Vagina (tissue), 2 donors: ENCODE results near the gene EPDR1. TPM values are rescaled to one million over a fixed set of nuclear protein-coding genes. Genes with fewer than 3 reads are reported as not detected.

Experiments
- DNase-seq, 2 donors: peaks; one replicate each; pipeline ENCODE4 v3.0.0-alpha.2; 2017; ENCODE audit errors: extremely low spot score in 2 of 2
- H3K27ac ChIP-seq: fragments of 200-600 bp; sonication (generic); one replicate; pipeline ENCODE4 v1.5.1; 2019
- H3K27me3 ChIP-seq: fragments of 200-600 bp; sonication (generic); one replicate; pipeline ENCODE4 v1.5.1; 2019
- H3K36me3 ChIP-seq, 2 donors: fragments of 200-600 bp; sonication (generic); one replicate each; pipeline ENCODE4 v1.5.1; 2017 to 2019
- H3K4me1 ChIP-seq: fragments of 200-600 bp; sonication (generic); one replicate; pipeline ENCODE4 v1.5.1; 2019
- H3K4me3 ChIP-seq, 2 donors: fragments of 200-600 bp; sonication (generic); 1 replicate in 1 of 2; 2 replicates in 1 of 2; pipeline ENCODE4 v1.5.1; 2016 to 2019
- H3K9me3 ChIP-seq: fragments of 200-600 bp; sonication (generic); one replicate; pipeline ENCODE4 v1.5.1; 2019
- POLR2A ChIP-seq, 2 donors: fragments of 450-650 bp; IDR thresholded peaks; one replicate each; pipeline ENCODE4 v1.6.1; 2017; ENCODE audit warnings: antibody characterized with exemption in 2 of 2, mild to moderate bottlenecking in 2 of 2, moderate library complexity in 2 of 2
- POLR2AphosphoS5 ChIP-seq, 2 donors: sonication (generic); formaldehyde crosslinking; IDR thresholded peaks; one replicate each; pipeline ENCODE4 v1.9.0; 2017; ENCODE audit warnings: antibody characterized with exemption in 2 of 2, mild to moderate bottlenecking in 2 of 2, low read depth in 1 of 2; ENCODE audit not compliant: insufficient read depth in 1 of 2
- intact Hi-C: fragments of 100-400 bp; cut with DNase I; formaldehyde crosslinking; loops from one replicate; pipeline ENCODE4 v1.15.1; 2023
- total RNA-seq: library from RNA; depleted of rRNA; stranded (reverse); fragments of >200 nt; gene quantifications from one replicate; pipeline ENCODE4 v1.2.3, GENCODE V29; 2016
- TF ChIP-seq, protein P1 (sequence below), 3 experiments: fragments of 450-650 bp in 2 of 3; fragments of 200-600 bp in 1 of 3; sonication (generic) in 1 of 3; IDR thresholded peaks; one replicate each; pipeline ENCODE4 v1.5.1; 2017 to 2019; ENCODE audit warnings: antibody characterized with exemption in 3 of 3, mild to moderate bottlenecking in 2 of 3, moderate library complexity in 2 of 3

Gene EPDR1
- total RNA-seq, 1 donor from 2014 or later = 37.6 TPM

- TF ChIP-seq POLR2A (IDR thresholded peaks at IDR 0.05) (no peak), POLR2AphosphoS5 (IDR thresholded peaks at IDR 0.05; ENCODE audit: insufficient read depth in 1 of 2, low read depth in 1 of 2) (no peak)
- TF ChIP-seq, protein P1, sequence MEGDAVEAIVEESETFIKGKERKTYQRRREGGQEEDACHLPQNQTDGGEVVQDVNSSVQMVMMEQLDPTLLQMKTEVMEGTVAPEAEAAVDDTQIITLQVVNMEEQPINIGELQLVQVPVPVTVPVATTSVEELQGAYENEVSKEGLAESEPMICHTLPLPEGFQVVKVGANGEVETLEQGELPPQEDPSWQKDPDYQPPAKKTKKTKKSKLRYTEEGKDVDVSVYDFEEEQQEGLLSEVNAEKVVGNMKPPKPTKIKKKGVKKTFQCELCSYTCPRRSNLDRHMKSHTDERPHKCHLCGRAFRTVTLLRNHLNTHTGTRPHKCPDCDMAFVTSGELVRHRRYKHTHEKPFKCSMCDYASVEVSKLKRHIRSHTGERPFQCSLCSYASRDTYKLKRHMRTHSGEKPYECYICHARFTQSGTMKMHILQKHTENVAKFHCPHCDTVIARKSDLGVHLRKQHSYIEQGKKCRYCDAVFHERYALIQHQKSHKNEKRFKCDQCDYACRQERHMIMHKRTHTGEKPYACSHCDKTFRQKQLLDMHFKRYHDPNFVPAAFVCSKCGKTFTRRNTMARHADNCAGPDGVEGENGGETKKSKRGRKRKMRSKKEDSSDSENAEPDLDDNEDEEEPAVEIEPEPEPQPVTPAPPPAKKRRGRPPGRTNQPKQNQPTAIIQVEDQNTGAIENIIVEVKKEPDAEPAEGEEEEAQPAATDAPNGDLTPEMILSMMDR (IDR thresholded peaks at IDR 0.05) = no peak
- Histone ChIP-seq H3K27me3 (no peaks in the 10 kb centered on the region), H3K4me1 (peaks cover 24% of the 10 kb centered on the region), H3K36me3 (no peaks in the 10 kb centered on the region), H3K27ac (peak overlapping the region; percentile 79), H3K9me3 (no peaks in the 10 kb centered on the region), H3K4me3 (no peak overlapping the region)
- DNase-seq = no peak
- intact Hi-C loops = no loop called here
Observed at GRCh38 chr7:37928878-37929277, 8.4 kb downstream of the EPDR1 start.

DNA sequence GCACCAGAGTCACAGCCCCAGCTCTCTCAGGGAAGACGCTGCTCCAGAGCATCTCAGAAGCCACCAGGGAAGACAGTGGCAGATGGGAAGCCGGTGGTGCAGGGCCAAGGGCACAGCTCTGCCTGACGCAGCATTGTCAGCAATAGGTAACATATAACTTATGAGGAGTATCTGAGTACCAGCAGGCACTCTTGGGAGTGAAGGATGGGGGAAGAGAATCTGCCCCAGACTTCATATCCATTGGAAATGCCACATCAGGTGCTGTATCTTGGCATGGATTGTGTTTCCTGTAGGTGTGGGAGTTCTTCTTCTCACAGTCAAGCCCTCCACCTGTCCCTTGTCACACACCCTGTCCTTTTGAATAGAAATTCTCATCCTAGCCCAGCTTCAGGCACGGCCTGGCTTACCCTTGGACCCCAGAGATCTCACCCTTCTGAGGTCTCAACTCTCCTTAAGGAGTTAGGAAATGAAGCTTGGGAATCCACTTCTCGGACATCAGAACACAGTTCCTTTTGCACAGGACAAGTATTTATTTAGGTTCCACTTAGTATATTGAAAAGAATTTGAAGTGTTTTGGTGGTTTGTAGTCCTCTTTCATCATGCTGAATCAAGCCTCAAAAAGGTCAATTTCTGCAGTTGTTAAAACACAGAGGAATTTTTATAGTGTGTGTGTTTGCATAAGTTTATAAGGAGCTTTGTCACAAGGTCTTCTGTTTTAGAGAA is 9.9 kb downstream of the EPDR1 start:
- intact Hi-C loops = no loop called here
- Histone ChIP-seq H3K4me3 (peak overlapping the region in 1 of 2 donors; percentile 9), H3K4me1 (peaks cover 24% of the 10 kb centered on the region), H3K27me3 (no peaks in the 10 kb centered on the region), H3K9me3 (no peaks in the 10 kb centered on the region), H3K36me3 (no peaks in the 10 kb centered on the region), H3K27ac (peak overlapping the region; percentile 79)
- no peak for DNase-seq
- peak in 1 of 2 donors; percentile 15 for TF ChIP-seq POLR2AphosphoS5 (IDR thresholded peaks at IDR 0.05; ENCODE audit: insufficient read depth in 1 of 2, low read depth in 1 of 2)
- TF ChIP-seq POLR2A (IDR thresholded peaks at IDR 0.05) = no peak
- TF ChIP-seq, protein P1 (IDR thresholded peaks at IDR 0.05) = no peak

GRCh38 chr7:37932543-37932942 is 12.1 kb downstream of the EPDR1 start:
- TF ChIP-seq POLR2AphosphoS5 (IDR thresholded peaks at IDR 0.05; ENCODE audit: insufficient read depth in 1 of 2, low read depth in 1 of 2) (no peak), POLR2A (IDR thresholded peaks at IDR 0.05) (no peak)
- TF ChIP-seq, protein P1 (IDR thresholded peaks at IDR 0.05) = no peak
- Histone ChIP-seq H3K4me3 (no peak overlapping the region), H3K4me1 (peaks cover 24% of the 10 kb centered on the region), H3K9me3 (no peaks in the 10 kb centered on the region), H3K36me3 (no peaks in the 10 kb centered on the region), H3K27me3 (no peaks in the 10 kb centered on the region), H3K27ac (peak overlapping the region; percentile 79)
- DNase-seq = no peak
- intact Hi-C loops = no loop called here

DNA sequence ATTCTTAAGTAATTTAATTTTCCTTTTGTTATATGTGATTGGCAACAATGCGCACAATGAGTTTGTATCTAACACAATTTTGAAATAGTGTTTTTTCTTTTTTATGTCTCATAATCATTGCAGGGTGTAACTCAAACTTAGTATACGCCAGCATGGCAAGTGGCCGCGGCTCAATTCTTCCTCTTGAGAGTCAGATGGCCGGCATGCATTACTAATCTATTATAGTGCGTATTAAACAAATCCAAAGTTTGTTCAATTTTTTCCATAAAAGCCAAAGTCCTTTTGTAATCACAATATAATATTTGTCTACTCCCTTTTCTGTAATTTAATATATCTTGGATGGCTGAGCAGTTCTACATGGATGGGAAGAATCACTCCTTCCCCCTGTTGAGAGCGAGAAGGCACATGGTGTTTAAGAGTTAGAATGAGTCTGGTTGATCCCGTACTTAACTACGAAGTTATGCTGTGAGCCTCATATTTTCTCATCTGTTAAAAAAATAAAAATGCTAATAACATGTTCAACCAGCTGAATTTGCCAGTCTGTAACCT is 12.7 kb downstream of the EPDR1 start:
- no peak overlapping the region for H3K4me3 ChIP-seq
- intact Hi-C loops = no loop called here
- H3K4me1 ChIP-seq = peaks cover 23% of the 10 kb centered on the region
- TF ChIP-seq, protein P1 (IDR thresholded peaks at IDR 0.05) = no peak
- TF ChIP-seq POLR2AphosphoS5 (IDR thresholded peaks at IDR 0.05; ENCODE audit: insufficient read depth in 1 of 2, low read depth in 1 of 2) = no peak
- TF ChIP-seq POLR2A (IDR thresholded peaks at IDR 0.05) = no peak
- no peaks in the 10 kb centered on the region for H3K27me3 ChIP-seq
- no peaks in the 10 kb centered on the region for H3K36me3 ChIP-seq
- no peak for DNase-seq
- H3K9me3 ChIP-seq = no peaks in the 10 kb centered on the region
- no peak overlapping the region for H3K27ac ChIP-seq
